Mesothelial cell of epicardium (in vitro differentiated cells): ENCODE data around the gene TTC8. TPM values are rescaled to one million over a fixed set of nuclear protein-coding genes. Genes with fewer than 3 reads are reported as not detected.

Source experiments
- total RNA-seq: library from RNA; stranded (reverse); gene quantifications from 3 replicates; pipeline ENCODE4 v1.2.1, GENCODE V29; 2021

The TTC8 gene
- total RNA-seq, 1 donor from 2014 or later = 29.0 TPM

Other genes starting within 250 kb of the TTC8 start
- gene EML5, start 31.7 kb upstream of the TTC8 start, total RNA-seq = 1.6 to 2.6 TPM (median 2.0 TPM) in 3 replicates